CD4-positive, alpha-beta T cell treated with Interleukin-17A for 1 hour (primary cell): ENCODE measurements around the gene TTLL1.

ENCODE experiments used
- DNase-seq: peaks from one replicate; pipeline ENCODE4 v3.0.0-alpha.2; 2020

Gene TTLL1

DNA sequence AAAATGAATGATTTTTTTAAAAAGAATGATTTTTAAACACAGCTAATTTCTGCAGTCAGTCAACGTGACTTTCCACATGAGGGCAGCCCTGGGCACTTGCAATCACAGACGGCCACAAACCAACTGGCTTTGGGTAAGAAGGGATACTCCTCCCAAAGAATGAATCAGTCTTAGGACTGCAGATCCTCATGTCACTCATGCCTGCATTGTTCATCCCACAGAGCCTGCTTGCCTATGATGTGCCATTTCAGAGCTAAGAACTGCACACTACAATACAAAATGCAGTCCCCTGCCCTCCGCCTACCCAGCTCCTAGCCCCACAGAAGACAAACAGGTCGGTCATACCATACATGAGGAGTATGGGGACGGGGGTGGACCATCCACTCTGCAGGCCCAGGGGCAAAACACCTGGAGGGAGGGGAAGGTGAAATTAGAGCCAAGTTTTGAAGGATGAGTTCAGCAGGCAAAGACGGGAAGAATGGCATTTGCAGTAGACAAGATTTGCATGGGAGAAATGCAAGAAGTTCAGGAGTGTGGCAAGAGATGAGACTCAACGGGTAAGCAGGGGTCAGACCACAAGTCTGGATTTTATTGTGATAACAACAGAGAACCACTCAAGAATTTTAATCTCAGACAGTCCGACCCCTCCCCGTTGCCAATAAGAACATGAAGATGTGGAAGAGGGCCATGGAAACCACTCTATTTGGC lies 98.9 kb downstream of the TTLL1 start:
- DNase-seq, result no peak
